ENCODE measurements around the gene BAG3. TPM values are rescaled to one million over a fixed set of nuclear protein-coding genes. Genes with fewer than 3 reads are reported as not detected.
"Not testable (repeated sequence)": the region's sequence is repeated elsewhere in the genome, so short reads cannot be mapped to it uniquely, and the experiment has no call there.

BAG3 gene
- total RNA-seq, 2 donors from 2014 or later, result 113 to 114 TPM

- no peak for DNase-seq
- ATAC-seq, result peak in 1 of 2 donors; percentile 7
- intact Hi-C loops (cut with DNase I), result no loop called here
Observed at GRCh38 chr10:119657725-119658124, 6.5 kb downstream of the BAG3 start.

GRCh38 chr10:119658274-119658673, 7.1 kb downstream of the BAG3 start:
- DNase-seq (peak; percentile 88), ATAC-seq (peak; percentile 93 to 95)
- intact Hi-C loops (cut with DNase I), result no loop called here

GRCh38 chr10:119659951-119660350, 8.8 kb downstream of the BAG3 start:
- intact Hi-C loops (cut with DNase I), result no loop called here
- ATAC-seq (no peak), DNase-seq (no peak)

- intact Hi-C loops (cut with DNase I); DNase-seq; ATAC-seq: not testable (repeated sequence)
Observed at GRCh38 chr10:119662076-119662605, 11.0 kb downstream of the BAG3 start.

GRCh38 chr10:119663866-119664698, 12.9 kb downstream of the BAG3 start:
- DNase-seq (no peak), ATAC-seq (no peak)
- intact Hi-C loops (cut with DNase I), result no loop called here

GRCh38 chr10:119665901-119666708, 14.9 kb downstream of the BAG3 start:
- no peak for DNase-seq
- no peak for ATAC-seq
- intact Hi-C loops (cut with DNase I), result no loop called here

GRCh38 chr10:119666709-119667004, 15.5 kb downstream of the BAG3 start:
- ATAC-seq (no peak), DNase-seq (no peak)
- intact Hi-C loops (cut with DNase I), result no loop called here

- intact Hi-C loops (cut with DNase I), result no loop called here
- ATAC-seq (peak; percentile 86 to 87), DNase-seq (peak; percentile 84)
Observed at GRCh38 chr10:119667562-119668328, 16.6 kb downstream of the BAG3 start.

- ATAC-seq (peak in 1 of 2 donors; percentile 2), DNase-seq (no peak)
- intact Hi-C loops (cut with DNase I), result no loop called here
Observed at GRCh38 chr10:119668461-119668860, 17.3 kb downstream of the BAG3 start.

GRCh38 chr10:119669331-119669730, 18.2 kb downstream of the BAG3 start:
- ATAC-seq, result no peak
- intact Hi-C loops (cut with DNase I), result no loop called here
- DNase-seq, result no peak

GRCh38 chr10:119669975-119670640, 18.9 kb downstream of the BAG3 start:
- ATAC-seq (no peak), DNase-seq (no peak)
- intact Hi-C loops (cut with DNase I), result no loop called here

- ATAC-seq (peak in 1 of 2 donors; percentile 32), DNase-seq (no peak)
- intact Hi-C loops (cut with DNase I), result no loop called here
Observed at GRCh38 chr10:119670717-119671116, 19.5 kb downstream of the BAG3 start.

- intact Hi-C loops (cut with DNase I), result no loop called here
- ATAC-seq (no peak), DNase-seq (no peak)
Observed at GRCh38 chr10:119671381-119671780, 20.2 kb downstream of the BAG3 start.

GRCh38 chr10:119672291-119672690, 21.1 kb downstream of the BAG3 start:
- ATAC-seq, result no peak
- no peak for DNase-seq

GRCh38 chr10:119673271-119673670, 22.1 kb downstream of the BAG3 start:
- ATAC-seq (no peak), DNase-seq (no peak)
- intact Hi-C loops (cut with DNase I), result no loop called here

More at GRCh38 chr10:119672291-119672690, 21.1 kb downstream of the BAG3 start:
- intact Hi-C loops (cut with DNase I), result no loop called here

- DNase-seq (no peak), ATAC-seq (no peak)
- intact Hi-C loops (cut with DNase I), result no loop called here
Observed at GRCh38 chr10:119675483-119676170, 24.4 kb downstream of the BAG3 start.

GRCh38 chr10:119677126-119677525, 25.9 kb downstream of the BAG3 start:
- intact Hi-C loops (cut with DNase I), result no loop called here
- no peak for ATAC-seq
- no peak for DNase-seq

Data from left cardiac atrium (tissue), 4 donors.